Measurements from ENCODE around the gene SGF29. TPM values are rescaled to one million over a fixed set of nuclear protein-coding genes. Genes with fewer than 3 reads are reported as not detected.

SGF29 gene
- total and polyA plus RNA-seq, 12 donors, result 18.4 to 118 (median 29.9) TPM

DNA sequence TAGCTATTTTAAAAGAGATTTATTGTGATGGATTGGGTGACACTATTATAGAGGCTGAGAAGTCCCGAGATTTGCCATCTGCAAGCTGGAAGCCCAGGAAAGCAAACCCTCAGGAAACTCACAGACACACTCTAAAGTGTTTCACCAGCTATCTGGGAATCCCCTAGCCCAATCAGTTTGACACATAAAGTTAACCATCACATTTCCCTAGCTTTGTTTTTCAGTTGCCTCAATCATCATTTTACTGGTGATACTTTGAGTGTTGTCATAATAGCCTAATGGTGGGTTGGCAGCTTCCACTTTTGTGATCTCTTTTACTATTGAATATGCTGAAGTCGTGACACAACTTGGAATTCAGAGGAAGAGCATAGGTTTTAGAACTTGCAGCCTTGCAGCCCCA, 1.8 kb downstream of the SGF29 start:
- H3K4me1 ChIP-seq (replicated peaks in 1 of 2), result peaks cover 5 to 15% of the 10 kb centered on the region in 2 donors
- H3K9me3 ChIP-seq (replicated peaks in 1 of 3), result no peaks in the 10 kb centered on the region
- DNase-seq, result no peak
- H3K27ac ChIP-seq, result no peak overlapping the region
- TF ChIP-seq POLR2A (IDR thresholded peaks at IDR 0.05), result no peak
- TF ChIP-seq, protein P1, sequence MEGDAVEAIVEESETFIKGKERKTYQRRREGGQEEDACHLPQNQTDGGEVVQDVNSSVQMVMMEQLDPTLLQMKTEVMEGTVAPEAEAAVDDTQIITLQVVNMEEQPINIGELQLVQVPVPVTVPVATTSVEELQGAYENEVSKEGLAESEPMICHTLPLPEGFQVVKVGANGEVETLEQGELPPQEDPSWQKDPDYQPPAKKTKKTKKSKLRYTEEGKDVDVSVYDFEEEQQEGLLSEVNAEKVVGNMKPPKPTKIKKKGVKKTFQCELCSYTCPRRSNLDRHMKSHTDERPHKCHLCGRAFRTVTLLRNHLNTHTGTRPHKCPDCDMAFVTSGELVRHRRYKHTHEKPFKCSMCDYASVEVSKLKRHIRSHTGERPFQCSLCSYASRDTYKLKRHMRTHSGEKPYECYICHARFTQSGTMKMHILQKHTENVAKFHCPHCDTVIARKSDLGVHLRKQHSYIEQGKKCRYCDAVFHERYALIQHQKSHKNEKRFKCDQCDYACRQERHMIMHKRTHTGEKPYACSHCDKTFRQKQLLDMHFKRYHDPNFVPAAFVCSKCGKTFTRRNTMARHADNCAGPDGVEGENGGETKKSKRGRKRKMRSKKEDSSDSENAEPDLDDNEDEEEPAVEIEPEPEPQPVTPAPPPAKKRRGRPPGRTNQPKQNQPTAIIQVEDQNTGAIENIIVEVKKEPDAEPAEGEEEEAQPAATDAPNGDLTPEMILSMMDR (IDR thresholded peaks at IDR 0.05), result no peak
- intact Hi-C loops (cut with DNase I), result no loop called here
- no peaks in the 10 kb centered on the region for H3K27me3 ChIP-seq
- H3K36me3 ChIP-seq (replicated peaks in 1 of 2), result no peaks in the 10 kb centered on the region
- WGBS, 4 donors, result 89 to 93% (median 90%) methylated on average over 2 of the region's 2 CpGs
- H3K4me3 ChIP-seq, result no peak overlapping the region

DNA sequence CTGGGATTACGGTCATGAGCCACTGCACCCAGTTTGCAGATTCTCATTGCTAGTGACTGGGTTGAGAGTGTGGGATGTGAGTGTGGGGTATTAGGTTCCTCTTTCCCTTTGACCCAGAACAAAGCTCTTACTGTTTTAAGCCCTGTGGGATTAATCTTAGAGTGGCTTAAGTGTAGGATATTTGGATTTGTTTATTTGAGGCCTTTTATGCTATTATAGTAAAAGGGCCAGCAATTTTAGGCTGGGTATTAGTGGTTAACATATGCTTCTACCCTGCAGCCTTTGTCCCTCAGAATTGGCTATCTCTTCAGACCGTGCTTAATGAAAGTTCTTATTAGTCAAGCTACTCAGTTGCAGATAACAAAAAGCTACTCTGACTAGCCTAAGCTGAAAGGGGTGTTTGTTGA, 3.2 kb downstream of the SGF29 start:
- TF ChIP-seq, protein P1 (IDR thresholded peaks at IDR 0.05), result no peak
- no peak for TF ChIP-seq POLR2A (IDR thresholded peaks at IDR 0.05)
- Histone ChIP-seq H3K4me3 (no peak overlapping the region), H3K9me3 (replicated peaks in 1 of 3) (no peaks in the 10 kb centered on the region), H3K4me1 (replicated peaks in 1 of 2) (peaks cover 14 to 22% of the 10 kb centered on the region in 2 donors), H3K36me3 (replicated peaks in 1 of 2) (no peaks in the 10 kb centered on the region), H3K27me3 (no peaks in the 10 kb centered on the region), H3K27ac (no peak overlapping the region)
- intact Hi-C loops (cut with DNase I), result no loop called here
- WGBS, 4 donors, result 79 to 86% (median 85%) methylated on average over 2 of the region's 2 CpGs
- DNase-seq, result no peak

GRCh38 chr16:28558456-28558855, 4.7 kb downstream of the SGF29 start:
- Histone ChIP-seq H3K27me3 (no peaks in the 10 kb centered on the region), H3K36me3 (replicated peaks in 1 of 2) (no peaks in the 10 kb centered on the region), H3K9me3 (replicated peaks in 1 of 3) (no peaks in the 10 kb centered on the region), H3K4me3 (no peak overlapping the region), H3K27ac (no peak overlapping the region), H3K4me1 (replicated peaks in 1 of 2) (peaks cover 20 to 29% of the 10 kb centered on the region in 2 donors)
- WGBS, 4 donors, result 76 to 90% (median 83%) methylated on average over 3 of the region's 3 CpGs
- intact Hi-C loops (cut with DNase I), result no loop called here
- TF ChIP-seq, protein P1 (IDR thresholded peaks at IDR 0.05), result no peak
- TF ChIP-seq POLR2A (IDR thresholded peaks at IDR 0.05), result no peak
- no peak for DNase-seq

DNA sequence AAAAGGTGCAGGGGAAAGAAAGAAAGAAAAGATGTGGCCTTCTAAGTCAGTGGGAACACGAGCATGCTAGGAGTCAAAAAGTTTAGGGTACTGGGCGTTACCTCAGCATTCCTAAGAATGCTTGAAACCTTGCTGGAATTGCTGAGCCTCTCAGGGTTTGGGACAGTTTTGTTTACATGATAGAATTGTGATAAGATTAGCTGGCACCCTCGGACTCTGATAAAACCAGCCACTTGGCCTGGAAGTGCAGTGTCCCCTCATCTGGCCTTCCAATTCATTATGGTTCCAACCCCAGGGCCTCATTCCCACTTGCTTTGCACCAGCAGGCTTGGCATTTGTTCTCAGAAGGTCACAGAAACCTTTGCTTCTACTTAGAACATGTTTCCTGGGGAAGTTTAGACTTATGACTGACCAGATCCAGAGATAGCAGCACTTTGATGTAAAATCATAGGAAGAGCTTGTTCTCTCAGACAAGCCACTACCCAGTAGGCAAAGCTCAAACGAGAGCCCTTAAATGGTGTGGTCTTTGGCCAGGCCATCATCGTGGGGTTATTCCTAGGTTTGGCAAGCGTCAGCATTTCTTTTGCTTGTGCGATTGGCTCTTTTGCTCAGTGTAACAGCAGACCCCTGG, 8.0 kb downstream of the SGF29 start:
- DNase-seq, result peak in 5 of 7 donors; percentile 11 to 58 (median 47)
- WGBS, 4 donors, result 41 to 49% (median 42%) methylated on average over 6 to 7 of the region's 7 CpGs
- no peak for TF ChIP-seq POLR2A (IDR thresholded peaks at IDR 0.05)
- TF ChIP-seq, protein P1 (IDR thresholded peaks at IDR 0.05), result no peak
- Histone ChIP-seq H3K9me3 (replicated peaks in 1 of 3) (no peaks in the 10 kb centered on the region), H3K4me1 (replicated peaks in 1 of 2) (peaks cover 14 to 15% of the 10 kb centered on the region in 2 donors), H3K36me3 (replicated peaks in 1 of 2) (no peaks in the 10 kb centered on the region), H3K27me3 (no peaks in the 10 kb centered on the region), H3K27ac (peak overlapping the region in 3 of 5 donors; percentile 27 to 67 (median 28)), H3K4me3 (no peak overlapping the region)
- intact Hi-C loops (cut with DNase I), result no loop called here
